Measurements from ENCODE around the gene PLA2G2A.

DNA sequence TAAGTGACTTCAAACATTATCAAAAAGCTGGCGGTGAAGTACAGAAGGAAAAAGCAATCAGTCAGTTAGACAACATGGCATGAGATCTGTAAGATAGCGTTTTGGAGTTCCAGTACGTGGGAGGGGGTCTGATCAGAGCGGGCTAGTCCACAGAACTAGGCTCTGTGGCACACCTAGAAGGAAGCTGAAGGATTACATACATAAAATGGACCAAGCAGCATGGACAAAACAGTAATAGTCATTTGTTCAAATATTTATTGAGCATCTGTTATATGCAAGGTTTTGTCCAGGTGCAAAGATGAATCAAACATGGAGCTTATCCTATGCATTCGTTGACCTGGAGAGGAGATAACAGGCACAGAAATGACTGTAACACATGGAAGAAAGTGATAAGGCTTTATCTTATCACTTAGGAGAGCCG lies 33.1 kb downstream of the PLA2G2A start:
- no peak for TF ChIP-seq POLR2A (IDR thresholded peaks at IDR 0.05)
- TF ChIP-seq, protein P1, sequence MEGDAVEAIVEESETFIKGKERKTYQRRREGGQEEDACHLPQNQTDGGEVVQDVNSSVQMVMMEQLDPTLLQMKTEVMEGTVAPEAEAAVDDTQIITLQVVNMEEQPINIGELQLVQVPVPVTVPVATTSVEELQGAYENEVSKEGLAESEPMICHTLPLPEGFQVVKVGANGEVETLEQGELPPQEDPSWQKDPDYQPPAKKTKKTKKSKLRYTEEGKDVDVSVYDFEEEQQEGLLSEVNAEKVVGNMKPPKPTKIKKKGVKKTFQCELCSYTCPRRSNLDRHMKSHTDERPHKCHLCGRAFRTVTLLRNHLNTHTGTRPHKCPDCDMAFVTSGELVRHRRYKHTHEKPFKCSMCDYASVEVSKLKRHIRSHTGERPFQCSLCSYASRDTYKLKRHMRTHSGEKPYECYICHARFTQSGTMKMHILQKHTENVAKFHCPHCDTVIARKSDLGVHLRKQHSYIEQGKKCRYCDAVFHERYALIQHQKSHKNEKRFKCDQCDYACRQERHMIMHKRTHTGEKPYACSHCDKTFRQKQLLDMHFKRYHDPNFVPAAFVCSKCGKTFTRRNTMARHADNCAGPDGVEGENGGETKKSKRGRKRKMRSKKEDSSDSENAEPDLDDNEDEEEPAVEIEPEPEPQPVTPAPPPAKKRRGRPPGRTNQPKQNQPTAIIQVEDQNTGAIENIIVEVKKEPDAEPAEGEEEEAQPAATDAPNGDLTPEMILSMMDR (IDR thresholded peaks at IDR 0.05), result no peak
